ENCODE data around the gene SLC9A9. TPM values are rescaled to one million over a fixed set of nuclear protein-coding genes. Genes with fewer than 3 reads are reported as not detected.

The SLC9A9 gene
- total and polyA plus RNA-seq, 9 of the 15 experiments (the other 6 are each of a cell fraction or from before 2014, with no cell fraction given) = 0.03 to 0.13 TPM; not detected in 7

DNA sequence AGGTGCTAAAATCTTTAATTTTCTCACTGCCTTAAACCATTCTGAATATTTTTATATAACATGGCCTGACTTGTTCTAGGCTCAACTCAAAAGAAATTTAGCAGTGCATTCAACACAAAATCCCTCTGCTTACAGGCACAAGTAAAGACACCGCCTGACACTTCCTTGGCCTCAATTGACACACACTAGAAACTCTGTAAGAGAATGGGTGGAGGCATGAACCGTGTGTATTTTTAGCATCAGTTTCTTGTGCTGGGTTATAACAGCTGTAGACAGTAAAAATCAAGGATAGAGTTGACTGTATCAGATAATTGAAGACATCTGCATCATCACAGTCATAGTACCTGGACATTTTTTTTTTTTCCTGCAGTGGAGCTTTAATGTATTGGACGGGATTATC lies 54.3 kb downstream of the SLC9A9 start:
- no TSS peak for BruUV-seq (replicated peaks)
- Histone ChIP-seq H3K9me3 (replicated peaks; ENCODE audit: control insufficient read depth, insufficient read depth, low read depth, low read length) (no peaks in the 10 kb centered on the region), H2AFZ (ENCODE audit: low read depth, low read length) (no peak overlapping the region), H3K36me3 (ENCODE audit: control insufficient read depth, insufficient read depth, low read length) (no peaks in the 10 kb centered on the region), H3K27ac (ENCODE audit: extremely low read depth, low read depth, low read length) (no peak overlapping the region), H3K9me1 (ENCODE audit: control insufficient read depth, insufficient read depth, low read length) (no peaks in the 10 kb centered on the region), H4K20me1 (replicated peaks; ENCODE audit: control insufficient read depth, insufficient read depth, low read length) (no peaks in the 10 kb centered on the region), H3K27me3 (ENCODE audit: control insufficient read depth in 2 of 2, insufficient read depth in 2 of 2, low read length in 2 of 2) (no peaks in the 10 kb centered on the region), H3K79me2 (ENCODE audit: control insufficient read depth, insufficient read depth, low read length) (no peaks in the 10 kb centered on the region), H3K9ac (ENCODE audit: insufficient read depth in 1 of 2, low read depth in 2 of 2, low read length in 2 of 2) (no peak overlapping the region), H3K4me2 (ENCODE audit: insufficient read depth, low read length) (no peak overlapping the region), H3K4me3 (no peak overlapping the region), H3K4me1 (replicated peaks in 1 of 2; ENCODE audit: control insufficient read depth in 2 of 2, insufficient read depth in 2 of 2, low read length in 2 of 2) (no peaks in the 10 kb centered on the region)
- intact Hi-C loops (cut with micrococcal nuclease) = no loop called here
- WGBS (ENCODE audit: insufficient coverage, low coverage, missing lambda C conversion rate) = 2% methylated on average over 3 of the region's 3 CpGs
- FAIRE-seq (no peak), ATAC-seq (no peak), DNase-seq (ENCODE audit: extremely low read depth in 1 of 4, low spot score in 3 of 4) (no peak)
- in situ Hi-C loops (cut with MboI) = no loop called here
- CTCF ChIA-PET (ENCODE audit: low intra/inter-chr PET ratio) = no interaction called here
- POLR2A ChIA-PET = no interaction called here
- TF ChIP-seq NFE2 (IDR thresholded peaks at IDR 0.05; ENCODE audit: low read depth) (no peak), ZNF699 (CRISPR knock-in tag; IDR thresholded peaks at IDR 0.05; ENCODE audit: insufficient replicate concordance) (no peak), NONO (IDR thresholded peaks at IDR 0.05; ENCODE audit: low read depth in 2 of 2, low read length in 1 of 2) (no peak), ZSCAN29 (IDR thresholded peaks at IDR 0.05) (no peak), BACH1 (tag; IDR thresholded peaks at IDR 0.05) (no peak), ESRRB (CRISPR knock-in tag; IDR thresholded peaks at IDR 0.05; ENCODE audit: borderline replicate concordance) (no peak), CAMTA2 (CRISPR knock-in tag; conservative IDR thresholded peaks at IDR 0.05) (no peak), ZNF311 (CRISPR knock-in tag; IDR thresholded peaks at IDR 0.05) (no peak), SMAD3 (CRISPR knock-in tag; conservative IDR thresholded peaks at IDR 0.05) (no peak)
- TF ChIP-seq, protein P1, sequence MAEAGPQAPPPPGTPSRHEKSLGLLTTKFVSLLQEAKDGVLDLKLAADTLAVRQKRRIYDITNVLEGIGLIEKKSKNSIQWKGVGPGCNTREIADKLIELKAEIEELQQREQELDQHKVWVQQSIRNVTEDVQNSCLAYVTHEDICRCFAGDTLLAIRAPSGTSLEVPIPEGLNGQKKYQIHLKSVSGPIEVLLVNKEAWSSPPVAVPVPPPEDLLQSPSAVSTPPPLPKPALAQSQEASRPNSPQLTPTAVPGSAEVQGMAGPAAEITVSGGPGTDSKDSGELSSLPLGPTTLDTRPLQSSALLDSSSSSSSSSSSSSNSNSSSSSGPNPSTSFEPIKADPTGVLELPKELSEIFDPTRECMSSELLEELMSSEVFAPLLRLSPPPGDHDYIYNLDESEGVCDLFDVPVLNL (CRISPR knock-in tag; IDR thresholded peaks at IDR 0.05; ENCODE audit: low read depth) = no peak
- TF ChIP-seq, protein P2, sequence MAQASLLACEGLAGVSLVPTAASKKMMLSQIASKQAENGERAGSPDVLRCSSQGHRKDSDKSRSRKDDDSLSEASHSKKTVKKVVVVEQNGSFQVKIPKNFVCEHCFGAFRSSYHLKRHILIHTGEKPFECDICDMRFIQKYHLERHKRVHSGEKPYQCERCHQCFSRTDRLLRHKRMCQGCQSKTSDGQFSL (CRISPR knock-in tag; IDR thresholded peaks at IDR 0.05) = no peak
- TF ChIP-seq, protein P2 (tag; IDR thresholded peaks at IDR 0.05) = no peak
